Subcutaneous abdominal adipose tissue (tissue), 5 donors: ENCODE measurements around the gene ABHD12.
A peak's percentile ranks its signal among the peaks of the same experiment; 100 is the strongest.
"Not testable (repeated sequence)": the region's sequence is repeated elsewhere in the genome, so short reads cannot be mapped to it uniquely, and the experiment has no call there.

Source experiments
- H3K27ac ChIP-seq: one replicate; pipeline ENCODE4 v1.7.0; 2013; ENCODE audit warnings: low read depth, mild to moderate bottlenecking, inconsistent platforms, low read length, moderate library complexity
- H3K27me3 ChIP-seq, 5 donors: one replicate each; pipeline ENCODE4 v1.7.0; 2013; ENCODE audit warnings: low read length in 5 of 5, inconsistent platforms in 1 of 5; ENCODE audit not compliant: control insufficient read depth in 5 of 5, insufficient read depth in 4 of 5
- H3K36me3 ChIP-seq, 5 donors: one replicate each; pipeline ENCODE4 v1.7.0; 2013; ENCODE audit warnings: low read length in 5 of 5; ENCODE audit not compliant: control insufficient read depth in 5 of 5, insufficient read depth in 5 of 5
- H3K4me1 ChIP-seq, 5 donors: one replicate each; pipeline ENCODE4 v1.7.0; 2013; ENCODE audit warnings: low read length in 5 of 5, mild to moderate bottlenecking in 3 of 5, moderate library complexity in 1 of 5; ENCODE audit not compliant: control insufficient read depth in 5 of 5, insufficient read depth in 5 of 5
- H3K4me3 ChIP-seq, 5 donors: one replicate each; pipeline ENCODE4 v1.7.0; 2013; ENCODE audit warnings: low read length in 5 of 5, low read depth in 1 of 5
- H3K9ac ChIP-seq, 5 donors: one replicate each; pipeline ENCODE4 v1.7.0; 2013; ENCODE audit warnings: low read length in 5 of 5, mild to moderate bottlenecking in 4 of 5, moderate library complexity in 3 of 5
- H3K9me3 ChIP-seq, 5 donors: one replicate each; pipeline ENCODE4 v1.7.0; 2013; ENCODE audit warnings: low read length in 5 of 5; ENCODE audit not compliant: control insufficient read depth in 5 of 5
- donor health status: healthy.
- donor health status: healthy.
- donor health status: healthy.
- donor health status: healthy.
- donor health status: healthy.

ABHD12 gene

DNA sequence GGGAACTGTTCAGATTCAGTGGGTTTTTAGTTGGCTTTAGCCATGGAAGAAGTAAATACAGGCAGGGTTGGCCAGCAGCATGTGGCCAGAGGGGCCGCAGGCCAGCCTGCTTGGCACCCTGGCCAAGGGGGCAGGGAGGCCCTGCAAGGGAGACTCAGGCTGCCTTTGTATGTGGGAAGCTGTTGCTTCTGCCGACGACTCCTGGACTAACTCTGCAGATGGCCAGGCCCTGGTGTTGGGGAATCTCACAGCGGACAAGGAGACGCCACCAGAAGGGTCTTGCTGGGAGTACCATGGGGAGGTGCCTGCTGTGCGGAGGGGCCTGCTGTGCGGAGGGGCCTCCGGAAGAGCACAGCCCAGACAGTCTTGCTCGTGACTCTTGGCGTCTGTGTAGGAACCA, 117.6 kb downstream of the ABHD12 start:
- H3K36me3 ChIP-seq = peaks cover 0 to 83% (median 78%) of the 10 kb centered on the region in 5 donors
- no peak overlapping the region for H3K4me3 ChIP-seq
- peaks cover 2 to 28% (median 20%) of the 10 kb centered on the region in 5 donors for H3K4me1 ChIP-seq
- peak overlapping the region in 1 of 5 donors; percentile 26 for H3K9ac ChIP-seq
- no peaks in the 10 kb centered on the region for H3K27me3 ChIP-seq
- H3K9me3 ChIP-seq = no peaks in the 10 kb centered on the region
- peak overlapping the region; percentile 50 for H3K27ac ChIP-seq

DNA sequence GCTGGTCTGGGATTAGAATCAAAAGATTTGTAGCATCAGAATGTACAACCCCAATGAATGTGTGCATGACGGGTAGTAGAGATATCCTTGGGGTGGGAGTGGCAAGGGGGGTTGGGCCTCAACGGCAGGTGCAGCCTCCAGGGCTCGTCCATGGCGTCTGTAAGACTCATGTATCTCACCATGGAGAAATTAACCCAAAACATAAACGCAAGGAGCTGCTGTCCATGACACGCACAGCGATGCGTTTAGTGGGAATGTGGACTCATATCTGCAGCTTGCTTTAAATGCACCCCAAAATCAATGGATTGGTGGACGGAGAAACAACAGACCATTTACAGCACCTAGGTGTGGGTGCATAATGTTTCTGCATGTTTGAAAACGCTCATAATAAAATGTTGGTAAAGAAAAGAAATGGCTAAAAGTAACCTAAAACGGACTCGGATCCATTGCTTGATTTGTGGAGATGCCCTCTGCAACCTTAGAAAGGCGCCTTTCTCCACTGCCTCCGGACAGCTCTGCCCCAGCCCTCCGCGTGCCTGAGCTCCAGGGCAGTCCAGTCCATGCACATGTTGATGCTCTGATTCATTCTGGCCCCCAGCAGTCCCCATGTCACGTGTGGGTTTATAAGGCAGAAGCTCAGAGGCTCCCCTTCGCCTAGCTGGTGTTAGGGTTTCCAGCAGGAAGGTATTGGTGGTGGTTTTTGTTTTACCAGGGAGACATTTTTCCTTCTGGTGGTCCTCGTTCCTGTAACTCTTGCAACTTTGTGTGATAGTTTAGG, 118.2 kb downstream of the ABHD12 start:
- peak overlapping the region in 1 of 5 donors; percentile 26 for H3K9ac ChIP-seq
- no peaks in the 10 kb centered on the region for H3K27me3 ChIP-seq
- peaks cover 0 to 76% (median 72%) of the 10 kb centered on the region in 5 donors for H3K36me3 ChIP-seq
- H3K4me1 ChIP-seq = peaks cover 2 to 30% (median 20%) of the 10 kb centered on the region in 5 donors
- peak overlapping the region; percentile 50 for H3K27ac ChIP-seq
- no peaks in the 10 kb centered on the region for H3K9me3 ChIP-seq
- no peak overlapping the region for H3K4me3 ChIP-seq

DNA sequence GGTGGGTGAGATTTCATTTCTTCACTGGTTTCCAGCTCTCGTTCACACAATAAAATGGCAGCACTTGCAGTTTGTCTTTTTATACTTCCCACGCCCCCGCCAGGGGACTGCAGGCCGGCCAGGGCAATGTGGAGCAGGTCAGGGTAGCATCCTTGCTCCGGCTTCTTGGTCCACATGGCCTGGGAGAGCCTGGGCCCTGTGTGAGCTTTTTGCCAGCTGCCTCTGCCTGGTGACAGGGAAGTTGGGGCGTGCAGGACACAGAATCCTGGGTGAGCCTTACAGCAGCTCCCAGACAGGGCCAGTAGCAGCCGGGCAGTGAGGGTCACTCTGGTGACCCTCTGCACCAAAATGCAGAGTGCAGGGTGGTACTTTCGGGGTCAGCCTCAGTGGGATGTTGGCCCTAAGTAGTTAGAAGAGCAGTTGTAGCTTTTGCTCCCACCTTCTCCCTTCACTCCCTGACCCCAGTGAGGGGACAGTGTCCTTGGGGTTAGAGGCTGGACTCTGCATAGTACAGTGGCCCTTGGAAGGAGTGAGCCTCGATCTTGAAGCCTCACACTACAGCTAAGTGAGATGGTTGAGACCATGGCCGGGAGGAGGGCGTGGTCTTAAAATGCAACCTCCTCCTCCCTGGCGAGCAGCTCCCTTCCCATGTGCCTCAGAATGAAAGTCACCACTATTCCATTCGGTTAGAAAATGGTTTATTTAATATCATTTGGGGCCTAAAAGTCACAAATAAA, 119.0 kb downstream of the ABHD12 start:
- H3K36me3 ChIP-seq = peaks cover 0 to 69% (median 64%) of the 10 kb centered on the region in 5 donors
- H3K27me3 ChIP-seq = no peaks in the 10 kb centered on the region
- H3K27ac ChIP-seq = no peak overlapping the region
- H3K9me3 ChIP-seq = no peaks in the 10 kb centered on the region
- no peak overlapping the region for H3K4me3 ChIP-seq
- H3K9ac ChIP-seq = no peak overlapping the region
- peaks cover 2 to 30% (median 20%) of the 10 kb centered on the region in 5 donors for H3K4me1 ChIP-seq

DNA sequence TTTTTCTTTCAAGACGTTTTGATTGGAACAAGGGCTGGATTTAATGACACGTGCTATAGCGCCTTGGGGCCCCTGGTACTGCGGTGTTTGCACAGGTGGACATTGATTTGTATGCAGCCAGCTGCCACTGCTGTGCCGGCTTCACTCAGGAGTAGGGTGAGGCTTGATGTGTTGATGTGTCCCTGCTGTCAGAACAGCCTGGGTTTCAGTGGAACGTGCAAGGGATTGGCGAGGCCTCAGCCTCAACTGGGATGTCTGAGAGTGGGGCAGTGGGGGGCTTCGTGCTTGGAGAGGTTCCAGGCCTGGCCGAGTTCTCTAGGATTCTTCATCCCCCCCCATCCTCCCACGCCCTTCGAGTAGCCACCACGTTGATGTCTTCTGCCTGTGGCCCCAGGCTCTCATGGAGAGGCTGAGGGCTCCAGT, 119.8 kb downstream of the ABHD12 start:
- Histone ChIP-seq H3K36me3 (peaks cover 0 to 61% (median 57%) of the 10 kb centered on the region in 5 donors), H3K4me1 (peaks cover 2 to 30% (median 20%) of the 10 kb centered on the region in 5 donors), H3K27ac (no peak overlapping the region), H3K27me3 (no peaks in the 10 kb centered on the region), H3K4me3 (no peak overlapping the region), H3K9me3 (no peaks in the 10 kb centered on the region), H3K9ac (no peak overlapping the region)

DNA sequence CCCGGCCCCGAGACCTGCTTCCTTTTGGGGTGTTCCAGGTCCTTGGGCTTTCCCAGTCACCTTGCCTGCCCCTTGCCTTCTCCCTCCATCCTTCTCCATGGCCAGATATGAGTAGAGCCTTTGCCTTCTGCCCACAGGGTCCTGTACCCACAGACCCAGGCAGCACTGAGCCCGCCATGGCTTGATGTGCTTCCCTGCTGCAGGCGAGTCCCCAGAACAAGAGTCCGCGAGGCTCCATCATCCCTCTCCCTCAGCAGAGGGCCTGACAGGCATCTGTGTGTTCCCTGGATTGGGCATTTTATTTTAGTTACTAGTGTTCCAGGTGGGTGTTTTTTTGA, 120.8 kb downstream of the ABHD12 start:
- no peak overlapping the region for H3K27ac ChIP-seq
- H3K36me3 ChIP-seq = peaks cover 0 to 51% (median 47%) of the 10 kb centered on the region in 5 donors
- H3K9me3 ChIP-seq = no peaks in the 10 kb centered on the region
- peaks cover 2 to 30% (median 20%) of the 10 kb centered on the region in 5 donors for H3K4me1 ChIP-seq
- no peak overlapping the region for H3K9ac ChIP-seq
- no peaks in the 10 kb centered on the region for H3K27me3 ChIP-seq
- H3K4me3 ChIP-seq = no peak overlapping the region

DNA sequence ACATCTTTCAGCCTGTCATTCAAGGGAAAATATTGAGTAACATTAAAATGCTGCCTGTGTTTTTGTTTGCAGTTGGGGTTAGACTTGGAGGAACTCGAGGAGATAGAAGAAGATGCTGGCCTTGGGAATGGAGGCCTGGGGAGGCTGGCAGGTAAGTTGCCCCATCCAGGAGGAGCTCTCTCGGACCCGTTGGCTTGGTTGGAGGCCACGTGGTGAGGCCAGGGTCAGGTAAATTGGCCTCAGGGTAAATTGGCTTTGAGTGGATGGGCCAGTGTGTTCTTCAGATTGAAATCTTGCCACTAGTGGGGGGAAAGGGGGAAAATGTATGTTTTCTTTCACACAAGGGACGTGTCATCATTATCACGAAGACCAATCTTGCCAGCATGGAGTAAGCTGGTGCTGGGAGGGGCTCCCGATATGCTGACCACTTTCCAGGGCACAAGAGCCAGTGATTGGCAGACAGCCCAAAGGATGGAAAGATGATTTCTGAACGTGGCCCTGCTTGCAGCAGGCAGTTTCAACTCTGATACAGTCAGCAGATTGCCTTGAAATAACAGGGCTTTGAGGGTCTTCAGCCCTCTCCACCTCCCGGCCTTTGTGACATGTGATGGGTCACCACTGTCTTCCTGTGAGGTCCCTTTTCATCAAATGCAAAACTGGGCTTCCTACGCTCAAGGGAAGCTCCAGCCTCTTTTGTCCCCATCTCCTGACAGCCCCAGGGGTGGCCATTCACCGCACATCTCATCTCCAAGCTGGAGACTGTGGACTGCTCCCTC, 121.4 kb downstream of the ABHD12 start:
- peaks cover 0 to 27% (median 19%) of the 10 kb centered on the region in 5 donors for H3K4me1 ChIP-seq
- H3K27me3 ChIP-seq = no peaks in the 10 kb centered on the region
- no peaks in the 10 kb centered on the region for H3K9me3 ChIP-seq
- H3K36me3 ChIP-seq = peaks cover 0 to 46% (median 42%) of the 10 kb centered on the region in 5 donors
- H3K27ac ChIP-seq = no peak overlapping the region
- no peak overlapping the region for H3K9ac ChIP-seq
- H3K4me3 ChIP-seq = no peak overlapping the region

DNA sequence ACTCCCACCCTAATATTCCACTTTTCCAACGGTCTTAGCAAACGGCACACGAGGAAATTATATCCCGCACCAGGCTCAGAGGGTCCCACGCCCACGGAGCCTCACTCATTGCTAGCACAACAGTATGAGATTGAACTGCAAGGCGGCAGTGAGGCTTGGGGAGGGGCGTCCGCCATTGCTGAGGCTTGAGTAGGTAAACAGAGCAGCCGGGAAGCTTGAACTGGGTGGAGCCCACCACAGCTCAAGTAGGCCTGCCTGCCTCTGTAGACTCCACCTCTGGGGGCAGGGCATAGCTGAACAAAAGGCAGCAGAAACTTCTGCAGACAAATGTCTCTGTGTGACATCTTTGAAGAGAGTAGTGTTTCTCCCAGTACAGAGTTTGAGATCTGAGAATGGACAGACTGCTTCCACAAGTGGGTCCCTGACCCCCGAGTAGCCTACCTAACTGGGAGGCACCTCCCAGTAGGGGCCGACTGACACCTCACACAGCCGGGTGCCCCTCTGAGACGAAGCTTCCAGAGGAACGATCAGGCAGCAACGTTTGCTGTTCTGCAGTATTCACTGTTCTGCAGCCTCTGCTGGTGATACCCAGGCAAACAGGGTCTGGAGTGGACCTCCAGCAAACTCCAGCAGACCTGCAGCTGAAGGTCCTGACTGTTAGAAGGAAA, 129.7 kb downstream of the ABHD12 start:
- not testable (repeated sequence) for H3K9me3 ChIP-seq, H3K4me3 ChIP-seq, H3K27me3 ChIP-seq, H3K27ac ChIP-seq, H3K9ac ChIP-seq
- Histone ChIP-seq H3K4me1 (peaks cover 4 to 22% (median 15%) of the 10 kb centered on the region in 5 donors), H3K36me3 (peaks cover 2 to 23% (median 16%) of the 10 kb centered on the region in 5 donors)

DNA sequence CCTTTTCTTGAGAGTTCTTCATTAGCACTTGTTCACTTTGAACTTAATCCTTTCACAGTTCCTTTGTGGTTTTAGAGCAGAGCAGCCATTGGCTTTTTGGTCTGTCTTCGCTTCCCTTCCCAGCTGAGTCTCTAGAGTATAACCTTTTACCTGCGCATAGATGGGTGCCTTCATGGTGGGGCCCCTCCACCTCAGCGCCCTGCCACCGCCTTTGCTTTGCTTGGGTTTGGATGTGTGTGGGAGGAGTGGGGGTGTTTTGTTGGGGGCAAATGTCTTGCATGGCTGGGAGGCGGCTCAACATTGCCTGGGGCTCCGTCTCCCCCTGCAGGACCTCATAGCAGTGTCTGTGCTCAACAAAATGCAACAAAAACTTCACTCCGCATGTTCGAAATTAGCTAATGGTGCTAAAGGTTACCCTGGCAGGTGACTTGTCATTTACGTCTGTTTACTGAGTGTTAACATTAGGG, 130.8 kb downstream of the ABHD12 start:
- Histone ChIP-seq H3K4me3 (no peak overlapping the region), H3K36me3 (peaks cover 2 to 25% (median 19%) of the 10 kb centered on the region in 5 donors), H3K27ac (no peak overlapping the region), H3K27me3 (no peaks in the 10 kb centered on the region), H3K4me1 (peaks cover 4 to 33% (median 26%) of the 10 kb centered on the region in 5 donors), H3K9ac (no peak overlapping the region), H3K9me3 (no peaks in the 10 kb centered on the region)

DNA sequence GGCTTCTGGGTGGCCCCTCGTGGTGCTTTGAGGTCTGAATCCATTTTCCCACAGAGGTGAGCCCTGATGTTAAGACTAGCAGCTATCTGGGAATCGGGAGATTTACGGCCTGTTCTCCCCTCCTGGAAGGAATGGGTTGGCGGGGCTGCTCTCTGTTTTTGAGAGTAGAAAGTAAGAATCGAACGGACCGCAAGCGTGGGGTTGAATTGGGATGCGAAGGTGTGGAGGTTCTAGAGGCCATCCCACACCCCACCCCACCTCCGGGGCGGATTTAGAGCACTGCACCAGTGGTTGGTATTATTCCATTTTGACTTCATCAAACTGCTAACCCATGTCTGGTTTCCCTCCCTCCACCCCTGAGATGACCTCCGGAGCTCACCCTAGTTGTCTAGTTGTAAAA, 131.3 kb downstream of the ABHD12 start:
- H3K27ac ChIP-seq = no peak overlapping the region
- peaks cover 2 to 25% (median 19%) of the 10 kb centered on the region in 5 donors for H3K36me3 ChIP-seq
- H3K9ac ChIP-seq = no peak overlapping the region
- no peaks in the 10 kb centered on the region for H3K27me3 ChIP-seq
- H3K4me1 ChIP-seq = peaks cover 4 to 37% (median 31%) of the 10 kb centered on the region in 5 donors
- H3K4me3 ChIP-seq = no peak overlapping the region
- no peaks in the 10 kb centered on the region for H3K9me3 ChIP-seq
